AG10803 (cell line): Measurements from ENCODE around the gene ZNF106.
A peak's percentile ranks its signal among the peaks of the same experiment; 100 is the strongest.

Experiments used
- DNase-seq: peaks from one replicate; pipeline ENCODE4 v3.0.0; 2010; ENCODE audit warnings: low read depth
- H3K4me3 ChIP-seq: 2 replicates; pipeline ENCODE4 v1.5.1; 2011; ENCODE audit warnings: mild to moderate bottlenecking, low read length, control low read depth
- CTCF ChIP-seq: conservative IDR thresholded peaks from 2 replicates; pipeline ENCODE4 v1.5.1; 2011; ENCODE audit warnings: mild to moderate bottlenecking, low read length, control low read depth, inconsistent platforms

ZNF106 gene

GRCh38 chr15:42474827-42475226, 16.1 kb downstream of the ZNF106 start:
- no peak overlapping the region for H3K4me3 ChIP-seq
- no peak for DNase-seq
- no peak for TF ChIP-seq CTCF

DNA sequence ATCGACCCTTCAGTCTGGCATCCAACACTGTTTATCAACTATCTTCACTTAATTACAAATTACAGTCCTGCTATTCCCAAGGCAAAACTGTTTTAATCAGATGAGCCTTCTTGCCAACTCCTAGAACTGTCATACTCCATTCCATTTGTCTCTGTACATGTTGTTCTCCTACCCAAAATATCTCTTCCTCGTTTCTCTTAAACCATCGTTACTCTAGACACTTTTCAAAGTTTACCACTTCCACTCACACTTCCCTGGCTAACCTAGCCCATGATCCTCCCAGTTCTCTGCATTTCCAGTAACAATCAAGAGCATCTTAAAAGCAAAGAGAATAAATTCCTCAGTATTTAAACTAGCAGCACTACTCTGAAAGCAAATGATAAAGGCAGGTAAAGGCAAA, 19.9 kb downstream of the ZNF106 start:
- no peak for TF ChIP-seq CTCF
- no peak overlapping the region for H3K4me3 ChIP-seq
- DNase-seq, result no peak

DNA sequence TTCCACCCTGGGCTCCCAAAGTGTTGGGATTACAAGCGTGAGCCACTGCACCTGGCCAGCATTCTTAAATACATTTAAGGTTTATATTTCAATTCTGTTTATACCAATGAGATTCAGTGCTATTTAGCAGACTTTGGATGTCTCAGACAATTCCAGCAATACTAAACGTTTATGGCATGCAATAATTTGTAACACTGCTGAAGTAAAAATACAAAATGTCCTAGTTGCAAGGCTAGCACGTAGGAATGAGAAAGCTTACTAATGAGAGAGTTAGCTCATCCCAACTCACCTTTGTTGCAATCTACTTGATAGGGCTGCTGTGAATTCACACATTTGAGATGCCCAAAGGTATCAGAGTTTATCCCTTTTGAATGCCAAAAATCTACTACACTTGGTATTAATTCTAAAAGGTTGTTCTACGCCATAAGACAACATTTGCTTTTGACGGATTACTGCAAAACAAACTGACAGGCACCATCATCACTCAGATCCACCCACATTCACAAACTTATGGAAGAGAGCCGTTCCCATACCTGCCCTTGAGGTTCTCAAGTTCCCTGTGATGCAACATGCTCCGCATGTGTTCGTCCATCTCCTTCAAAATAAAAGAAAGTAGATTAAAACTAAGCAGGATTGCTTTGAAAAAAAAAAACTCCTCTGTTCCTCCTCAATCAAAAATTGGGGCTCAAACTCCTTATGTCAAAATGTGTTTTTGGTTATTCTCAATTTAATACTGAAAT, 25.3 kb downstream of the ZNF106 start:
- no peak overlapping the region for H3K4me3 ChIP-seq
- TF ChIP-seq CTCF, result no peak
- no peak for DNase-seq

DNA sequence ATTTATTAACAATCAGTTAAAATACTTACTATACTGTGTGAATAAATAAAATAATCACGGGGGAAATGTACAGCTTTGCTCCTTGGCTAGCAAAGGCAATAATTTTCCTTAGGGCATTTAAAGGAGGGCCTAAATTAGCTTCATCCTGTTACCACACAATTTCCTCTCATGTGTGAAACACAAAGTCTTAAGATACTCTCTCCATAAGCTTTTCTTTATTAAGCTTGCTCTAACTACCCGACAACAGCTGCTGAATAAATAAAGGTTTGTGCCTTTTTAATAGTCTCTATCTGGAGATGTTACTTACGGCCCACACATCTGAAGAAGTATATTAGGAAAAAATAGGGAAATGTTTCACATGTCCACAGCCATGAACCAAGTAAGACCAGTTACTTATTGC, 29.7 kb downstream of the ZNF106 start:
- DNase-seq, result no peak
- TF ChIP-seq CTCF, result no peak

DNA sequence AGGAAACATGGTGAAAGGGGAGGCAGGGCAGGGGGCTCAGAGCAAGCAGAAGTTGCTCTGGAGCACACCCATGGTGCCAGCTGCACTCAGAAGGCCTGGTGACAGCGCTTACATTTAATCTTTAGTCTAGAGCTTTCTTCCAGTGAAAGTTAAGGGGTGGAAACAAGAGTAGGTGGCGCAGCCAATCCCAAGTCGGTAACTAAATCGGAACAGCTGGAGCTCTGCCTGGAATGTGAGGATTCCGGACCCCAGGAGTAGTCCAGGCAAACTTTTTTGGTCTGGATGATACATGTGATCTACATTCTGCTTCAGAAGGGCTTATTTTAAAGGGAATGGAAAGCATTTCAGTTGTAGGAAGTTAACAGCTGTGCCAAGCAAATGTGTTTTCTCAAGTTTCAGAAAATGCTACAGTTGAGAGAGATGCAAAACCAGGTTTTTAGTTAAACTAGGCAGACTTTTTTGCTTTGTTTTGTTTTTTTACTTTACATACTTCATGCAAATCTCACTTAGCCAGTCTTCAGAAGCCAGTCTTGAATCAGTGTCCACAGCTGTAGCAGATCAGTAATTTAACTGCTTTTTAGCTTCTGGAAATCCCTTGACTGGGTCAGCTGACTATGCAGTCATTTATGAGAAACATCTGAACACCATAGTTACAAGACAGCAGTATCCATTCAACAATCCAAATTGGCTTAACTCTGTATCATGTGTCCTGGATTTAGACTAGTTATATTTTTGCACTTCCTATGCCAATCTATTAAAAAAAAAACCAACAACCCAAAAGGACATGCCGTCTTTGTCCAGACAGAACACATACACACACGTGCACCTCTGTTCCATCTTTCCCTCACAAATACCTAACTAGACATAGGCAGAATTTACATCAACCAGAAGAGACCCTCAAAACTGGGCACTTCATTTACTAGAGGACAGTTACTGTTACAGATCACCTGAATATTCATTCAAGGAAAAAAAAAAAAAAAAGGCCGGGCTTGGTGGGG, 33.2 kb downstream of the ZNF106 start:
- peak; percentile 95 for DNase-seq
- H3K4me3 ChIP-seq, result peak overlapping the region; percentile 47
- no peak for TF ChIP-seq CTCF

More for the DNA sequence above, 29.7 kb downstream of the ZNF106 start:
- no peak overlapping the region for H3K4me3 ChIP-seq

DNA sequence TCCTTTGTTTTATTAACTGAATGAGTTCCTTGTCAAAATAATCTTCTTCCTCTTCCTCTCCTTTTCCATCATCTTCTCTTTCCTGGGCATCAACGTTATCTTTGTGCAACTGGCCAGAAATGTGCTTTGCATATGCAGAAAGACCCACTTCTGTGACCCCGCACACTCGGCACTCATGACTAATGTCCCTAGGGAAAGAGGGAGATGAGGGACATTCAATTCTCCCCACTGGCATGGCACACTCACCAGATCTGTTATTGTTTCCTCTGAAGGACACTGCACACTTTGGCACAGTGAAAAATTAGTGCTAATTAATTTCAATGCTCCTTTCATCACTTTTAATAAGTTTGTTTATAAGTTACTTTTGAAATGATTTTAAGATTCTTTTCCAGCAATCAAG, 34.0 kb downstream of the ZNF106 start:
- no peak for TF ChIP-seq CTCF
- peak; percentile 44 for DNase-seq
- H3K4me3 ChIP-seq, result peak overlapping the region; percentile 47
